SIG-M5 treated with dmso at 0.1 percent for 504 hours (cell line): ENCODE measurements around the gene SLC30A2.
A peak's percentile ranks its signal among the peaks of the same experiment; 100 is the strongest.

Experiments
- DNase-seq: peaks from one replicate; lab custom pipeline; 2025; ENCODE audit not compliant: unreplicated experiment; lab: John Stamatoyannopoulos, UW

Gene SLC30A2

GRCh38 chr1:25999041-25999800, 46.7 kb downstream of the SLC30A2 start:
- DNase-seq = no peak

GRCh38 chr1:25997828-25998761, 47.8 kb downstream of the SLC30A2 start, which contains the start of gene PAFAH2:
Gene PAFAH2, minus strand, starts transcription at chr1:25998063. Its CDS starts 7,247 bp downstream, at chr1:25990816.
- peak; percentile 98 for DNase-seq

- peak; percentile 96 for DNase-seq
Measured at GRCh38 chr1:25996966-25997827, 48.7 kb downstream of the SLC30A2 start.

GRCh38 chr1:25994402-25995150, 51.3 kb downstream of the SLC30A2 start:
- DNase-seq = no peak

GRCh38 chr1:25993197-25993951, 52.5 kb downstream of the SLC30A2 start:
- DNase-seq = no peak

- DNase-seq = no peak
Measured at GRCh38 chr1:25992689-25993171, 53.2 kb downstream of the SLC30A2 start.

- no peak for DNase-seq
Measured at GRCh38 chr1:25991937-25992688, 53.8 kb downstream of the SLC30A2 start.

GRCh38 chr1:25990702-25991395, 55.1 kb downstream of the SLC30A2 start:
- DNase-seq = no peak

GRCh38 chr1:25990251-25990650, 55.7 kb downstream of the SLC30A2 start:
- DNase-seq = no peak

- no peak for DNase-seq
Measured at GRCh38 chr1:25989440-25990234, 56.3 kb downstream of the SLC30A2 start.

GRCh38 chr1:25987951-25988350, 58.0 kb downstream of the SLC30A2 start:
- no peak for DNase-seq
